Head of caudate nucleus (tissue), 42 donors: ENCODE measurements around the gene CEP290.
A peak's percentile ranks its signal among the peaks of the same experiment; 100 is the strongest.
"Not testable (repeated sequence)": the region's sequence is repeated elsewhere in the genome, so short reads cannot be mapped to it uniquely, and the experiment has no call there.

ENCODE experiments used
- DNase-seq, 42 donors: peaks; one replicate each; pipeline versions ENCODE4 v3.0.0 to v3.0.0-alpha.2; 2020 to 2021; ENCODE audit warnings: mixed read lengths in 7 of 42
- intact Hi-C: fragments of 100-400 bp; cut with DNase I; formaldehyde crosslinking; loops from one replicate; pipeline ENCODE4 v1.15.0; 2022

CEP290 gene

DNA sequence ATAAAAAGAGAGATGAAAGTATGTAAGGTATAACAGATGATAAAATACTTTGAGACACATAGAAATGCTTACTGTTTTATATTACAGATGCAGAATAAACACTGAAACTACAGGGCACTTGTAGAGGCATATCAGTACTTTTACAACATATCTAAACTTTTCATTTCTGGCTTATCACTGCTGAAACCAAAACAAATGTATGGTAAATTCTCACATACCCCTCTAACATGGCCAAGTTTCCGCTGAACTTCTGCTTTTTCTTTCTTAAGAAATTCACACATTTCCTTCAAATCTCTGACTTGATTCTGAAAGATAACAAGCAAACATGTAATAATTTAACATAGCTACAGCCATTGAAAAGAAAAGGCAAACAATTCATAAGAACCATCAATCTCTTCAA is 79.4 kb downstream of the CEP290 start:
- intact Hi-C loops, result no loop called here
- DNase-seq, result no peak

DNA sequence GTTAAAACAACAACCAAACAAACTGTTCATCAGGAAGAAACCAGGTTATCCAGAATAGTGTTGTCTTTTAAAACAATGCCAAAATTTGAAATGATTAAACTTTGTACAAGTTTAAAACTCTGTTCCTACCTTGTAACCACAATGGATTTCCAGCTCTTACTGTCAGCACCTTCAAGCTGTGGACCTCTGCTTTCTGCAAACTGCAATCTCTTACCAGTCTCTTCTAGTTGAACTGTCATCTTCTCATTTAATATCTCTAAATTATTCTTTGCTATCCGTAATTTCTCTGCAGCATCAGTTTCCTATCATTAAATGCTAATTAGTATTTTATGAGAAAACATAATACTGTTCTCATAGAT is 83.2 kb downstream of the CEP290 start:
- intact Hi-C loops, result no loop called here
- DNase-seq, result no peak

DNA sequence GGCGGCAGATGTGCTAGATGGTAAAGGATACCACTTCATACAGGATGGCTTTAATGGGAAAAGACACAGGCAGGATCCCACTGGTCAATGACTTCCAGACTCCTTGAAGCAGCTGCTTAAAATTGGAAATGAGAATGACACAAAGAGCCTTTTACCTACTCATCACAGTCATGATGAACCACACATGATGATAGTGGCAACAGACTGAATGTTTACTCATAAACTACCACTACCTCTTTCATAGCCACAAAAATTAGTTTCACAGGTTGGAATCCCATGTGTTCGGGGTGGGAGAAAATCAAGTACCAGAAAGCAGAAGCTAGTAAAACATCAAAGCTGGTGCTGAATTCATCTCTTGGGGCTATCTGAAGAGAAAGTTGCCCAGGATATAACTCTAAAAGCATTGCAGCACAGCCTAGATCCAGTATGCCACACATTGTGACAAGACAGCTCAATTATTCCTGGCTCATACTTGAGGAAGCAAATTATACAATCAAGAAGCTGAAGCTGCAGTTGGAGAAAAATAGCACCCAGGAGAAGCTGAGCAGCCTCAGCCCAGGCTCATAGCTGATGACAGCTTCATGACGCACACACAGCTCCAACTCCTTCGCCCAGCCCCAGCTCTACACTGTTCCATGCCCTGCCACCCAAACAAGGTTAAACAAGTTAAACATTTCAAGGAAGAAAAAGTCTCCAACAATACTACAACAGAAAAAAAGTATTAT is 83.7 kb downstream of the CEP290 start:
- intact Hi-C loops, result no loop called here
- DNase-seq, result peak; percentile 33 to 93 (median 68)

GRCh38 chr12:88056571-88056970 is 85.3 kb downstream of the CEP290 start:
- intact Hi-C loops, result no loop called here

GRCh38 chr12:88052686-88053085 is 89.2 kb downstream of the CEP290 start:
- intact Hi-C loops, result no loop called here
- DNase-seq, result peak in 40 of 42 donors; percentile 4 to 79 (median 52)

More at GRCh38 chr12:88056571-88056970, 85.3 kb downstream of the CEP290 start:
- no peak for DNase-seq

DNA sequence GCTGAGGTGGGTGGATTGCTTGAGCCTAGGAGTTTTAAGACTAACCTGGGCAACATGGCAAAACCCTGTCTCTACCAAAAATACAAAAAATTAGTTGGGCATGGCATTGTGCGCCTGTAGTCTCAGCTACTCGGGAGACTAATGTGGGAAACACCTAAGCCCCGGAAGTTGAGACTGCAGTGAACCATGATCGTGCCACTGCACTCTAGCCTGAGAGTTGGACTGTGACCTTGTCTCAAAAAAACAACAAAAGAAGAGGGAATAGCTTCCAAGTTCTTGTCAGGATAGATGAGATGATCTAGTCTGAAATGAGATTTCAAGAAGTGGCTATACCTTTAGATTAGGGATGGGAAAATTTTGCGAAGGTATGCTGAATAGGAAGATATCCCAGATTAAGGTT is 97.9 kb downstream of the CEP290 start:
- DNase-seq, result no peak
- intact Hi-C loops, result no loop called here

- intact Hi-C loops, result no loop called here
- DNase-seq, result no peak
These were observed 104.1 kb downstream of the CEP290 start for GRCh38 chr12:88037770-88038169.

- no peak for DNase-seq
- intact Hi-C loops, result no loop called here
These were observed 105.4 kb downstream of the CEP290 start for GRCh38 chr12:88036353-88036965.

- no peak for DNase-seq
- intact Hi-C loops, result no loop called here
These were observed 106.0 kb downstream of the CEP290 start for GRCh38 chr12:88035907-88036289.

DNA sequence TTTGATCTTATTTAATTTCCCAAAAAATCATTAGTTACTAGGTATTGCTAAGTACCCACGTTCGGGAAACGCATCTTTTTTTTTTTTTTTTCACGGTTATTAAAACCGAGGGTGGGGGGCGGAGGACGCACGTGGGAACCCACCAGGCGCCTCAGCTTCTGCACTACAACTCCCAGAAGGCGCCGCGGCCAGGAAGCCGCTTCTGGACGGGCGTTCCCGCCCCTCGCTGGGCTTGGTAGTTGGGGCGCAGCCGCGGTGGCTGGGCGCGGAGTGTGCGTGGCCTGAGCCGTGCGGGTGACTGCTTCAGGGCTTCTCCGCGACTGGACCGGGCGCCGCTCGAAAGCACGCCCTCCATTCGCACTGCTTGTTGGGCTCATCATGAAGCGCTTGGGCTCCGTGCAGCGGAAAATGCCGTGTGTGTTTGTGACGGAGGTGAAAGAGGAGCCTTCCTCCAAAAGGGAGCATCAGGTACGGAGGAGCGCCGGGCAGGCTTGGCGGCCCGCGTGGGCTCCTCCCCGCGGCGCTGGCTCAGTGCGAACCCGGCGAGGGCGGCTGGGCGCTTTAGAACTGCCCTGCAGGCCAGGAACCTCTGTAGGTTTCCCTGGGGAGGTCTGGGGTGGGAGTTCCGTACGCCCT is 106.5 kb downstream of the CEP290 start:
- DNase-seq, result peak; percentile 87 to 98 (median 95)
- intact Hi-C loops, result no loop called here

- DNase-seq, result not testable (repeated sequence)
- intact Hi-C loops, result loop anchor here (5.0 kb wide), 1 partner anchor 111 kb away; the partner anchor contains the start of genes CEP290 and TMTC3
These were observed 110.7 kb downstream of the CEP290 start for GRCh38 chr12:88031161-88031560.

DNA sequence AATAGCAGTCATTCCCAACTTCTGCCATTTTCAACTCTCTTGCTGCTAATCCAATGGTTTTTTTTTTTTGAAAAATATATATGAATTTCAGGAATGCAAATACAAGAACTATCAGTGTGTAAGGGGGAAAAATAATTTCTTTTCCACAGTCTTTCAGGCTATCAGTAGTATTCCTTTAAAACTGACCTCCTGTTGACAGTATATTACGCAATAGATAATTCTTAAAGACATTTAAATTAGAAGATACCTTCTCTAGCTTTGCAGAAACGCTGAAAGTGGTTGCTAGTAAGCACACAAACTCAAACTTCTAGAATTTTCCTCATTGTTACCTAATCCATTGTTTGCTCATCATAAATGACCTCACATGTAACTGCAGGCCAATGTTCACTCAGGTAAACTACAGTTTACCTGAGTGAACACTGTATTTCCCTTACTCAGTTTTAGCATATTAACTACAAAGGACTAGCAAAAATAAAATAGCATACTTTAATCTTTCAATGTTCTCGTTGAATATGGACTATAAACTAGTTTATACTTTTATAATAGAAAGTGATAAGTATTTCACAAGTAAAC is 112.7 kb downstream of the CEP290 start, which contains the start of gene C12orf50:
Gene C12orf50, minus strand, starts transcription at position 309 of the 573 bp plus-strand sequence. CDS start 2,439 bp downstream, outside the sequence.
- DNase-seq, result no peak
- intact Hi-C loops, result no loop called here

GRCh38 chr12:88026196-88026595 is 115.7 kb downstream of the CEP290 start:
- intact Hi-C loops, result no loop called here
- no peak for DNase-seq

DNA sequence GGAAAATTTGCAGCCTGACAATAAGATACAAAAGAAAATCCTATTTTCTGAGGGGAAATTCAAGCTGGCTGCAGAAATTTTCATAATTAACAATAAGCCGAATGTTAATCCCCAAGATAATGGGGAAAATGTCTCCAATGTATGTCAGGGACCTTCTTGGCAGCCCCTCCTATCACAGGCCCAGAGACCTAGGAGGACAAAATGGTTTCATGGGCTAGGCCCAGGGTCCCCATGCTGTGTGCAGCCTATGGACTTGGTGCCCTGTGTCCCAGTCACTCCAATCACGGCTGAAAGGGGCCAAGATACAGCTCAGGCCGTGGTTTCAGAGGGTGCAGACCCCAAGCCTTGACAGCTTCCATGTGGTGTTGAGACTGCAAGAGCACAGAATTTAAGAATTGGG is 123.9 kb downstream of the CEP290 start:
- DNase-seq, result no peak
- intact Hi-C loops, result no loop called here

GRCh38 chr12:88015825-88016224 is 126.1 kb downstream of the CEP290 start:
- DNase-seq, result no peak
- intact Hi-C loops, result no loop called here

GRCh38 chr12:88011755-88012154 is 130.1 kb downstream of the CEP290 start:
- intact Hi-C loops, result no loop called here
- no peak for DNase-seq

GRCh38 chr12:88006351-88006750 is 135.5 kb downstream of the CEP290 start:
- intact Hi-C loops, result no loop called here
- peak in 2 of 42 donors; percentile 4 to 8 for DNase-seq

GRCh38 chr12:88001327-88001726 is 140.6 kb downstream of the CEP290 start:
- intact Hi-C loops, result no loop called here
- DNase-seq, result no peak
